Gastroesophageal sphincter (tissue), 4 donors: Measurements from ENCODE around the gene BCL2L14. TPM values are rescaled to one million over a fixed set of nuclear protein-coding genes. Genes with fewer than 3 reads are reported as not detected.

Source experiments
- ATAC-seq: fragments of 150-250 bp; one replicate; pipeline ENCODE4 v1.9.1; 2016; ENCODE audit warnings: mild to moderate bottlenecking, moderate library complexity
- H3K27ac ChIP-seq, 4 donors: fragments of 200-600 bp; sonication (generic) in 3 of 4; 1 replicate in 3 of 4; 2 replicates in 1 of 4; pipeline ENCODE4 v1.5.1; 2016 to 2019
- H3K27me3 ChIP-seq: fragments of 200-600 bp; sonication (generic); one replicate; pipeline ENCODE4 v1.5.1; 2019
- H3K36me3 ChIP-seq, 2 donors: fragments of 200-600 bp; sonication (generic); one replicate each; pipeline ENCODE4 v1.5.1; 2019; ENCODE audit warnings: control low read depth in 1 of 2
- H3K4me1 ChIP-seq, 3 donors: fragments of 200-600 bp; sonication (generic); 1 replicate in 2 of 3; 2 replicates in 1 of 3; pipeline ENCODE4 v1.5.1; 2016 to 2019; ENCODE audit warnings: control low read depth in 2 of 3
- H3K4me3 ChIP-seq, 2 donors: fragments of 200-600 bp; sonication (generic); one replicate each; pipeline ENCODE4 v1.5.1; 2019; ENCODE audit warnings: mild to moderate bottlenecking in 1 of 2, moderate library complexity in 1 of 2
- H3K9me3 ChIP-seq, 3 donors: fragments of 200-600 bp; sonication (generic); one replicate each; pipeline ENCODE4 v1.5.1; 2017 to 2019; ENCODE audit warnings: control low read depth in 2 of 3
- EP300 ChIP-seq: sonication (generic); formaldehyde crosslinking; IDR thresholded peaks from one replicate; pipeline ENCODE4 v1.6.1; 2017; ENCODE audit warnings: antibody characterized with exemption, mild to moderate bottlenecking
- POLR2A ChIP-seq, 2 donors: fragments of 450-650 bp; IDR thresholded peaks; one replicate each; pipeline ENCODE4 v1.6.1; 2017; ENCODE audit warnings: antibody characterized with exemption in 2 of 2, mild to moderate bottlenecking in 2 of 2, moderate library complexity in 1 of 2
- POLR2AphosphoS5 ChIP-seq: sonication (generic); formaldehyde crosslinking; IDR thresholded peaks from one replicate; pipeline ENCODE4 v1.6.1; 2017; ENCODE audit warnings: antibody characterized with exemption
- WGBS, 2 donors: methylation state at CpG; one replicate each; pipeline ENCODE4 v1.1.5; 2018; ENCODE audit warnings: low coverage in 1 of 2; 5-methylcytosine and 5-hydroxymethylcytosine counted together
- total RNA-seq, 4 donors: library from RNA; depleted of rRNA; stranded (reverse); fragments of >200 nt; gene quantifications; one replicate each; pipeline ENCODE4 v1.1.0, GENCODE V29; 2016
- TF ChIP-seq, protein P1 (sequence below), 4 experiments: fragments of 200-600 bp in 2 of 4; fragments of 450-650 bp in 2 of 4; sonication (generic) in 1 of 4; IDR thresholded peaks; one replicate each; pipeline ENCODE4 v1.5.1; 2017 to 2019; ENCODE audit warnings: antibody characterized with exemption in 4 of 4, mild to moderate bottlenecking in 2 of 4, moderate library complexity in 2 of 4

Gene BCL2L14
- total RNA-seq, 4 donors from 2014 or later = 1.2 TPM; not detected in 3

DNA sequence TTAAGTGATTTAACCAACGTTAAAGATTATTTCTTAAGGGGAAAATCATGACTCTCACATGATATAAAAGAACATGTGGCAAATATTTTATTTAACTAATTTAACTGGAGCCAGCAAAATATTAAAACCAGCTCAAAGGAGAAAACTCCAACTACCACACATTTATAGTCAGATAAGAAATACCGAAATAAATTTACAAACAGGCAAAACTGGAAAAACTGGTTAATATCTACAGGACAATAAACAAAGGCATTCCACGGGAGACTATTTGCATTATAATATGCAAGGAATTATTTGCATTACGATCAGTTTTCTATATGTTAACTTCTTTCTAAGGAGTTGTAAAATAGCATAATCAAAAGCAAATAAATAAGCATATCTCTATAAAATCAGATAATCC, 13.8 kb upstream of the BCL2L14 start:
- no peak for ATAC-seq

DNA sequence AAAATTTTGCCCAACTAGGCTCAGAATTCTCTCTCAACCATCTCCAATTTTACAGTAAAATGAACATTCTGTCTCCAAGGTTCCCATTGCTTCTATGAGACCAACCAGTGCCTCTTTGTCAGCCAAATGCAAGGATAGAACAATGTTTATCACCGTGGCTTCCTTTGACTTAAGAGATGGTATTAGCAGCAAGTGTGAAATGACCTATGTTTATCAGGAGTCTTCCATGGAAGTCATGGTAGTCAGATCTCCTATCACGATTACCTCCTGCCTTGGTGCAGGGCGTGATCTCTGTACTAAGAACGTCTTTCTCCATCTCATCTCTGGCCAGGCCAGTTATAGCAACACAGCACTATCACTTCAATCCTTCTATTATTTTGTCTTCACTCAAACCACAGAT, 6.1 kb upstream of the BCL2L14 start:
- H3K27me3 ChIP-seq = peaks cover 12% of the 10 kb centered on the region
- H3K27ac ChIP-seq = no peak overlapping the region
- no peaks in the 10 kb centered on the region for H3K36me3 ChIP-seq
- no peaks in the 10 kb centered on the region for H3K4me1 ChIP-seq
- no peaks in the 10 kb centered on the region for H3K9me3 ChIP-seq
- no peak overlapping the region for H3K4me3 ChIP-seq
- no peak for TF ChIP-seq POLR2AphosphoS5
- no peak for ATAC-seq
- 85 to 93% methylated on average over 3 to 4 of the region's 4 CpGs for WGBS, 2 donors

More for the DNA sequence above, 13.8 kb upstream of the BCL2L14 start:
- 56 to 84% methylated on average over 4 of the region's 4 CpGs for WGBS, 2 donors
- TF ChIP-seq POLR2AphosphoS5 (no peak), EP300 (no peak), POLR2A (IDR thresholded peaks at IDR 0.05) (no peak)
- TF ChIP-seq, protein P1, sequence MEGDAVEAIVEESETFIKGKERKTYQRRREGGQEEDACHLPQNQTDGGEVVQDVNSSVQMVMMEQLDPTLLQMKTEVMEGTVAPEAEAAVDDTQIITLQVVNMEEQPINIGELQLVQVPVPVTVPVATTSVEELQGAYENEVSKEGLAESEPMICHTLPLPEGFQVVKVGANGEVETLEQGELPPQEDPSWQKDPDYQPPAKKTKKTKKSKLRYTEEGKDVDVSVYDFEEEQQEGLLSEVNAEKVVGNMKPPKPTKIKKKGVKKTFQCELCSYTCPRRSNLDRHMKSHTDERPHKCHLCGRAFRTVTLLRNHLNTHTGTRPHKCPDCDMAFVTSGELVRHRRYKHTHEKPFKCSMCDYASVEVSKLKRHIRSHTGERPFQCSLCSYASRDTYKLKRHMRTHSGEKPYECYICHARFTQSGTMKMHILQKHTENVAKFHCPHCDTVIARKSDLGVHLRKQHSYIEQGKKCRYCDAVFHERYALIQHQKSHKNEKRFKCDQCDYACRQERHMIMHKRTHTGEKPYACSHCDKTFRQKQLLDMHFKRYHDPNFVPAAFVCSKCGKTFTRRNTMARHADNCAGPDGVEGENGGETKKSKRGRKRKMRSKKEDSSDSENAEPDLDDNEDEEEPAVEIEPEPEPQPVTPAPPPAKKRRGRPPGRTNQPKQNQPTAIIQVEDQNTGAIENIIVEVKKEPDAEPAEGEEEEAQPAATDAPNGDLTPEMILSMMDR (IDR thresholded peaks at IDR 0.05) = no peak
- Histone ChIP-seq H3K4me3 (no peak overlapping the region), H3K27ac (no peak overlapping the region), H3K36me3 (no peaks in the 10 kb centered on the region), H3K4me1 (no peaks in the 10 kb centered on the region), H3K27me3 (no peaks in the 10 kb centered on the region), H3K9me3 (no peaks in the 10 kb centered on the region)

DNA sequence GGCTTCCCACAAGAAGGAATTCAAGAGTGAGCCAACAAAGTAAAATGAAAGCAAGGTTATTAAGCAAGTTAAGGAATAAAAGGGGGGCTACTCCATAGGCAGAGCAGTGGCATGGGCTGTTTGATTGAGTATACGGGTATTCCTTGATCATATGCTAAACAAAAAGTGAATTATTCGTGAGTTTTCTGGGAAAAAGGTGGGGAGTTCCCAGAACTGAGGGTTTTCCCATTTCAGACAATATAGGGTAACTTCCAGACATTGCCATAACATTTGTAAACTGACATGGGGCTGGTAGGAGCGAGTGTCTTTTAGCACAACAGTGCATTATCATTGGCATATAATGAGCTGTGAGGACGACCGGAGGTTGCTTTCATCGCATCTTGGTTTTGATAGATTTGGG, 2.0 kb upstream of the BCL2L14 start:
- ATAC-seq = no peak
- Histone ChIP-seq H3K27ac (no peak overlapping the region), H3K36me3 (no peaks in the 10 kb centered on the region), H3K4me1 (no peaks in the 10 kb centered on the region), H3K4me3 (no peak overlapping the region), H3K9me3 (no peaks in the 10 kb centered on the region), H3K27me3 (peaks cover 12% of the 10 kb centered on the region)
- TF ChIP-seq EP300 (no peak), POLR2AphosphoS5 (no peak), POLR2A (IDR thresholded peaks at IDR 0.05) (no peak)
- TF ChIP-seq, protein P1 (IDR thresholded peaks at IDR 0.05) = no peak
- 88 to 92% methylated on average over 6 of the region's 6 CpGs for WGBS, 2 donors

DNA sequence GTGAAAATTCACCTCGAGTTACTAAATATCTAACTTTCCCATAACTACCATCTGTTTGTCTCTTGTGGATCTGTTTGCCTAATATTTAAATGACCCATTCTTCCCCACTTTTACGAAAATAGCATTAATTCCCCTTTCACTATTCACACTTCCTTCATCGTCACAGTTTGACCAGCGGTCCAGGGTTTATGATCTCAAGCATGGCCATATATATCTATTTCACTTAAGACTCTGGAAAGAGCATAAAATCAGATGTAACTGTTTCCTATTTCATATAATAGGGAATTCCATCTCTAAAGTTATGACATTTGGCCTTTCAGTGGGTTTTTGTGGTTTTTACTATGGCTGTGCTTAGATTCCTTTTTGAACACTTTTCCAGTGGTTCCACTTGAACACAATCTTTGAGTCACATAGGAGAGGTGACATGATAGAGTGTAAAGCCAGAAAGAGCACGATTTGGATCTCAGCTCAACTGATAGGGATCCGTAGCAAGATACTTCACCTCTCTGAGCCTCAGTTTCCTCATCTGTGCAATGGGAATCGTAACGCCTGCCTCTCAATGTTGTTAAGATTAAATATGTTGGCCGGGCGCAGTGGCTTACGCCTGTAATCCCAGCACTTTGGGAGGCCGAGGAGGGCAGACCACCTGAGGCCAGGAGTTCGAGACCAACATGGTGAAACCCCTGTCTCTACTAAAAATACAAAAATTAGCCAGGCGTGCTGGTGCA, 754 bp upstream of the BCL2L14 start:
- Histone ChIP-seq H3K27ac (no peak overlapping the region), H3K4me3 (no peak overlapping the region), H3K9me3 (no peaks in the 10 kb centered on the region), H3K4me1 (no peaks in the 10 kb centered on the region), H3K27me3 (peaks cover 12% of the 10 kb centered on the region), H3K36me3 (no peaks in the 10 kb centered on the region)
- ATAC-seq = no peak
- TF ChIP-seq POLR2AphosphoS5 = no peak
- no peak for TF ChIP-seq POLR2A (IDR thresholded peaks at IDR 0.05)
- TF ChIP-seq, protein P1 (IDR thresholded peaks at IDR 0.05) = no peak
- no peak for TF ChIP-seq EP300
- 81 to 82% methylated on average over 8 of the region's 14 CpGs for WGBS, 2 donors

DNA sequence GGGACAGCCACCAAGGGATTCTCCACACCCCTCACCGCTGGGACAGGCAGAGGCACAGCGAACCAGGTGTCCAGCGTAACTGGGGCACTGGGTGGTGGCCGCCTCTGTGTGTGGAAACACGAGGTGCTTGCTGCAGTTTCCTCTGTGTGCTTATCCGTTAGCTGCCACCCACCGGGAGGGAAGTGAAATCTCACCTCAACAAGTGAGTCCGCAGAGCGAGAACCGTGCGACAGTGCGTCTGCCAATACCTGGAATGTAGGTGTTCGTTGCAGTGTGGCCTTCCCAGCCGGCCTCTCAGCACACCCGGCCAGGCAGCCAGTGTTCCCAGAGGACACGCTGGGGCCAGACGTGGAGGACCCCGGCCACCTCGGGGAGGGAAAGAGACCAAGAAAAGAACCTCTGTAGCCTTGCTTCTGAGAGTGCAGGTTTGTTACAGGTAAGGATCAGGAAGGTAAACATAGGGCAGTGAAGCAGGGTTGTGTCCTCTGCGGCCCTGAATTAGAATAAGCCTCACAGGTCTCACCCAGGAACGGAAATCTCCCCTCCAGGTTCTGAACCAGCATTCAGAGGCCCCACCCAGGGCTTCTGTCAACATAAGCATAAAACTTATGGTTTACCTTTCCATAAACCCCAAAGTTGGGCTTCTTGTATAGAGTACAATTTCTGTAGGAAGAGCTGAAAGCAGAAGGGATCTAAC, 1.5 kb downstream of the BCL2L14 start:
- H3K4me3 ChIP-seq = no peak overlapping the region
- ATAC-seq = no peak
- no peaks in the 10 kb centered on the region for H3K4me1 ChIP-seq
- H3K9me3 ChIP-seq = no peaks in the 10 kb centered on the region
- H3K36me3 ChIP-seq = no peaks in the 10 kb centered on the region
- no peak overlapping the region for H3K27ac ChIP-seq
- TF ChIP-seq POLR2AphosphoS5 = no peak
- TF ChIP-seq, protein P1 (IDR thresholded peaks at IDR 0.05) = no peak
- TF ChIP-seq POLR2A (IDR thresholded peaks at IDR 0.05) = no peak
- TF ChIP-seq EP300 = no peak
- H3K27me3 ChIP-seq = peaks cover 12% of the 10 kb centered on the region
- 85 to 100% methylated on average over 1 to 5 of the region's 21 CpGs for WGBS, 2 donors
